Medulla oblongata (tissue), 1 donor: Measurements from ENCODE around the gene EEF2K.

ENCODE experiments used
- DNase-seq: peaks from one replicate; pipeline ENCODE4 v3.0.0-alpha.2; 2015; ENCODE audit errors: extremely low spot score

The EEF2K gene

DNA sequence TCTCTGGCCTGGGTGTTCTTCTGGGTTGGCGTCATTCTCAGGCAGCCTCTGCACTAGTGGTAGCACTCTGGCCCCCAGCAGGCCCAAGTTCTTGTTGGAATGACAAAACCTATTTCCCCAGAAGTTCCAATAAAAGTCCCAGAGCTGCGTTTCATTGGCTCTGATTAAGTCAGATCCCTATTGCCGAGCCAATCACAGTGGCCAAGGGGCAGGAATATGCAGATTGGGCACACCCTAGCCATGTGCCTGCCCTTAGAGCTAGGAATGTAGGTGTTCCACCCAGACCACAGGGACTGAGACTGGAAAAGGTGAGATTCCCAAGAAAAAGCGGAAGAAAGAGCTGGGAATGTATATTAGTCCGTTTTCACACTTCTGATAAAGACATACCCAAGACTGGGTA lies 46.2 kb downstream of the EEF2K start:
- DNase-seq: no peak

DNA sequence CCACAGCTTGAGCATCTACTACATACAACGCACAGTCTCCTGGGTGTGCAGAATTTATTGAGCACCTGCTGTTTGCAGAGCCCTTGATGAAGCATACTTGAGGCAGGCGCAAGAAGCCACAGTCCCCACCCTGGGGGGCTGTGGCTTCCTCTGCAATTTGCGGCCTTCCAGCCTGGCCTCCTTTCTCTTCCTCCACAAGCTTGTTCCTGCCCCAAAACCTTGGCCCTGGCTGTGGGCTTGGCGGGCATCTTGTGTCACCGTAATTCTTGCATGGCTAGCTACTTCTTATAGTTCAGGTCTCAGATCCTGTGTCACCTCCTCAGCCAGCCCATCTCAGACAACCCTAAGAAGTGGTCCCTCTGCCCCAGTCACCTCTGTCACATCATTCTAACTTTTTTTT lies 47.2 kb downstream of the EEF2K start:
- no peak for DNase-seq

DNA sequence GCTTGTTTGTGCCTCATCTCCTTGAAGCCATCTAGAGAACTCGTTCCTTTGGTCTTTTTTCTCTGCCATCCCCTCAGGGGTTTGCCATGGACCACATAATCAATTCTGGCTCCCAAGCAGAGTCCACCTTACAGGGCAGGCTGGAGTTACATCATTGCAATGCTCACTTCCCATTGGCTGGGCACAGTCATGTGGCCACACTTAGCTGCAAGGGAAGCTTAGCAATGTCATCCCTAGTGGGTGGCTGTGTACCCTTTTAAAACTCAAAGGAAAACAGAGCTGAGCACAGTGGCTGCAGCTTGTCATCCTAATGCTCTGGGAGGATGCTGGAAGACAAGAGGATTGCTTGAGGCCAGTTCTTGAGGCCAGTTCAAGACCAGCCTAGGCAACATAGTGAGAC lies 49.3 kb downstream of the EEF2K start:
- DNase-seq: no peak

DNA sequence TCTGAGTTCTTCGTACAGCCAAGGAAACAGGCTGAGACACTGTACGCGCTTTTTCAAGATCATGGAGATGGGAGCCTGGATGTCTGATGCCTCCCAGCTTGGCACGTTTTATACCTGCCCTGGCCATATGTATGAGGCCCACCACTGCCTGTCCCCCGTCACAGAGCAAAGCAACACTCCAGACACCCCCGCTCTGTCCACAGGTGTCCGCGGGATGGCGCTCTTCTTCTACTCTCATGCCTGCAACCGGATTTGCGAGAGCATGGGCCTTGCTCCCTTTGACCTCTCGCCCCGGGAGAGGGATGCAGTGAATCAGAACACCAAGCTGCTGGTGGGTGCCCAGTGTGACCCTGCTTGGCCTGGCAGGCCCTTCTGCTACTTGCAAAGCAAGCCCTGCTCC lies 51.4 kb downstream of the EEF2K start:
- DNase-seq: no peak

DNA sequence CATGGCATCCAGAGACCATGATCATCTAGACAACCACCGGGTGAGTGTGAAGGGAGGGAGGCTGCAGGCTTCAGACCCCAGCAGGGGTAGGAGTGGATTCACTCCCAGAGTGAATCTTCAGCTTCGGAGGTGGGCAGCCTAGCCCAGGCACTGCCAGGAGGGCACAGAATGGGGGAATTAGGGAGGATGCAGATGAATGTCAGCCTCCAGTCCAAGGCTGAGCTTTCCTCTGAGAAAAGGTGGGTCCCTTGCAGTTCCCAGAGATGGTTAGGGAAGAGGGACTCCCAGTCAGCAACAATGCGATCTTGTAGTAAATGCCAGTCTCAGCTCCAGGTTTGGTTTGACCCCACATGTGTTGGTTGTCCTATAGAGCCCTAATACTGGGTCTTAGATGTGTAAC lies 54.4 kb downstream of the EEF2K start:
- no peak for DNase-seq

DNA sequence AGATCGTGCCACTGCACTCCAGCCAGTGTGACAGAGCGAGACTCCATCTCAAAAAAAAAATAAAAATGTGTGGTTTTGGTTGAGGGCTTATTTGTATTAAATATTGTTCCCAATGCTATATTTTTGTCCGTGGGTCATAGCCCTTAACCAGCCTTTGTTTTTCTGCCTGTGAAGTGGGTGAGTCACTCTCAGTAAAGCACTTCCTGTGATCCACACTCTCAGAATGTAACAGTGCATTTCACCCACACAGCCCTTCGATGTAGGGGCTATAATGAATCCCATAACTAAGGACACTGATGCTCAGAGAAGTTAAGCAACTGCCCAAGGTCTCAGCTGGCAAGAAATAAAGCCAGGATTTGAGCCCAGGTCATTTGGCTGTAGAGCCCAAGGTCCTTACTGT lies 56.4 kb downstream of the EEF2K start:
- no peak for DNase-seq

DNA sequence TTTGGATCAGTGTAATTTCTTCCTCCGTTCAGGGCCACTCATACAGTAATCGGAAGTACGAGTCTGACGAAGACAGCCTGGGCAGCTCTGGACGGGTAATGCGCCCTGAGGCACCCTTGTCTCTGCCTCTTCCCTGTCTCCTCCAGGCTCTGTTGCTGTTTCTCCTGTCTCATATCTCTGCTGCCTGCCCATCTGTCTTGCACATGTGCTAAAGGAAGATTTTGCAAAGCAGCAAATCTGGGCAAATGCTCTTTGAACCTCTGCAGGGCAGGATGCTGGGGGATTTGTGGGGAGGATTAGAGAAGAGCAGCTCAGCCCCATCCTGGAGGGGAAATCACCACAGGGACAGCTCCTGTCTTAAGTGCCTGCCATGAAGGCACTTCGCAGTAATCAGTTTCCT lies 58.7 kb downstream of the EEF2K start:
- no peak for DNase-seq

DNA sequence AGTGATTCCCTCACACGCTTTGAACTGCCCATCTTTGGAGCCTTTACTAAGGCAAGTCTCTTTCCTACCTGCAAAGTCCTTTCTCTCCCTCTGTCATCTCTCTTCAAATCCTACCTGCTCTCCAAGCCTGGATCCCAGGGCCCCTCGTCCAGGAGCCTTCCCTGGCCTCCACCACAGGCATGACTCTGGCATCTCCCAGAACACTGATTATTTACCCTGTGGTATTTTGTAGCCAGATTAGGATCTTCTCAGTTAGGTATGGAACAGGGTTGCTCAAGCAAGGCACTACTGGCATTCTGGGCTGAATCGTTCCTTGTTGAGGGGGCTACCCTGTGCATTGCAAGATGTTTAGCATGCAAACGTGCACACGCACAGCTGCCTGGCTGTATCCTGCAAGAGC lies 59.3 kb downstream of the EEF2K start:
- no peak for DNase-seq

DNA sequence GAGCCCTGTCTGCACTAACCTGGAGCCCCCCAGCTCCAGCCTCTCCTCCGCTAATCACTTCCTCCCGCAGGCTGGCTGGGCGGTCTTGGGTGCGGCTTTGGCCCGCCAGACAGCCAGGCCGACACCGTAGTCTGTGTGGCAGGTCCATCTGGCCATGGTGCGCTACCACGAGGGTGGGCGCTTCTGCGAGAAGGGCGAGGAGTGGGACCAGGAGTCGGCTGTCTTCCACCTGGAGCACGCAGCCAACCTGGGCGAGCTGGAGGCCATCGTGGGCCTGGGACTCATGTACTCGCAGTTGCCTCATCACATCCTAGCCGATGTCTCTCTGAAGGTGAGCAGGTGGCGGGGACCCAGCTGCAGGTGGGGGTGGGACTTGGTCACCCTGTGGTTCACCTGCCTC lies 60.5 kb downstream of the EEF2K start:
- DNase-seq: no peak

DNA sequence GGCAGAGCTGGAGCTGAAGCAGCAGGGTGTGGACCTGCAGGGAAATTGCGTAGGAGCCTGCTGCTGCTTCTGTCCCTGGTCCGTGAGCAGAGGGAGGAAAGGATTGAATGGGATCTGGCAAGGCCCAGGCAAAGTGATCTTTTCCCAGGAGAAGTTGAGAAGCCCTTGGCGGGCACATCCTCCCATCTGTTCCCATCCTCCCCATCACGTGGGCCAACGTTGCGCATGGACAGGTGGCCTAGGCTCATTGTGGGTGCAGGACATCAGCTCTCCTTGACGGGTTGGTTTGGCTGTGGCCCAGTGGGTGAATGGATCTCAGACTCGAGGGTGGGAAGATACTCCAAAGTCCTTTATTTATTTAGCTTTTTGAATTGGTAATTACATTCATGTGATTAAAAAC lies 61.7 kb downstream of the EEF2K start:
- DNase-seq: no peak

DNA sequence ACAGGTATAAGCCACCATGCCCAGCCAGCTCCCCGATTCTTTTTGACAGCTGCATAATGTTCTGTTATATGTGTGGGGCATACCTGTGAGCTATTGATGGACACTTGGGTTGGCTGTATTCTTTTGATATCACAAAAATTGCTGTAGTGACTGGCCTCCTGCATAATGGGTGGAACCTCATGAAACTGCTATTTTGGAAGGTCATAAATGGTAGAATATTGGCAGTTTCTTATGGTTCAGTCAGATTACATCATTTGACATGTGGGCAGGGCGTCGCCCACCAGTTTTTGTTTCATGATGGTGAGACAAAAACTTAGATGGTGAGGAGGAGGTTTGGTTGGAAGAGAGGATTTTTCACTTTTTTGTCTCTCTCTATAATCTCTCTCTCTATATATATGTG lies 64.4 kb downstream of the EEF2K start:
- no peak for DNase-seq

DNA sequence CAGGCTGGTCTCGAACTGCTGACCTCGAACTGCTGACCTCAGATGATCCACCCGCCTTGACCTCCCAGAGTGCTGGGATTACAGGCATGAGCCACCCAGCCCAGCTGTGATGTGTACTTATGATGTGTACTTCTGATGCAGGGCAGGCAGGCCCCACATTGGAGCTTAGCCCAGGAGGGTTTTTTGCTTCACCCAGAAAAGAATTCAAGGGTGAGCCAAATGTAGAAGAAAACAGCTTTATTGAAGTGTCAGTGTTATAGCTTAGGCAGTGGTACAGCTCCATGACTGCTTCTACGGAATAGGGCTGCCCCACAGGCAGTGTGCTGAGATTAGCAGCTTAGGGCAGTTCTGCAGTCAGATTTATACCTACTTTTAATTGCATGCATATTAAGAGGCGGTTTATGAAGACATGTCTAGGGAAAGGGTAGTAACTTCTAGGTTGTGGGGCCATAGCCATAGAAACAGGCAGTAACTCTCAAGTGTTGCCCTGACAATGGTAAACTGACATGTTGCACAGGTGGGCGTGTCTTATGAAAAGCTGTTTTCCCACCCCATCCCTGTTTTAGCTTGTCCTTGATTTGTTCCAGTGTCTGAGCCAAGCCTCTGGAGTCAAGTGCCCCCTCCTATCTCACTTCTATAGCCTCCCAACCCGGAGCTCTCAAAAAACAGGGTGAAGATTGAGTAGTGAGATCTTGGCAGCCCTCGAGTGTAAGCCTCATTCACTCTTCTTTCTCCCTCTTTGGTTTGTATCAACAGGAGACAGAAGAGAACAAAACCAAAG lies 67.0 kb downstream of the EEF2K start:
- no peak for DNase-seq

DNA sequence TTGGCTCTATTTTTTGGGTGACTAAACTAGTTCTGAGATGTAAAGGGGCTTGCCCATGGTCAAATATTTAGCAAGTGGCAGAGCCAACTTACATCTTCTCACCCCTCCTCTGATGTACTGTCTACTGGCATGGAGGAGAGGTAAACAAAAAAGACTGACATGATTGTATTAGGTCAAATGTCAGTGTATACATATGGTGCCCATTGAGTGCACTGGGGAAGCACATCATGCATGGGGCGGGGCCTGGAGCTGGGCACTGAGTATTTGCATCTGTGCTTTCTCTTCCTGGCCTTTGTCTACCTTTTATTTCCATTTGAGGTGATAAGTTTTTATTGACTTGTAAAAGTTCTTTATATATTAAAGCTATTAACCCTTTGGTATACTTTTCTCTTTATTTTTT lies 68.8 kb downstream of the EEF2K start:
- no peak for DNase-seq

DNA sequence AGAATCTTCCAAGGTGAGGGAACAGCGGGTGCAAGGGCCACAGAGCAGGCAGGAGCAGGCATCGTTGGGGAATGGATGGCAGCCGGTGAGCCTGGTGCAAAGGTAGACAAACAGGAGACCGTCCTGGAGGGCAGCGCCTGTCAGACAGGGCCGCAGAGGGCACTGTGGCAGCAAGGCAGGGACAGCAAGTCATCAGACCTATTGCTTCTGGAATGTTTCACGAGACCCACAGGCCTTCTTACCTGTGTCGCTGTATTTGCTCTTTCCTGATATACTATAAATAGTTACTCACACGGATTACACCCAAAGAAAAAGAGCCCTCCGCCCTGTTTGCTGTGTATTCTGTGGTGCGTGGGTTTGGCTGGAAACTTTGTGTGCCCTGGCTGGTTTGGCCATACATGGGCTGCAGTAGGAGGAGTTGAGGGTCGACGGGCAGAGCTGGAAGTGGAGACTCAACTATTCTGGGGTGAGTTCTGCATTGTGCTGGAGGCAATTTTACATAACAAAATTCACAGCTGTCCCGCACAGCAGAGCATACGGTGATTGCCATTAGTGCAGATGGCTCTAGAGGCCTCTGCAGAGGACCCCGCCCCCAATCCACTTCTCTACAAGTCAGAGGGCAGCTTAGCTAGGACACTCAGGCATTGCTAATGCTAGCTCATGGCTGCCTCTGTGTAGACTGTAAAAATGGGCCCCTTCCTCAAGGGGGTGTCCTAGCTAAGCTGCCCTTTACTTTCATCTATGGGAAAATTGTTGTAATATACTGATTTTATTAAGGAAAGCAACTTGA lies 72.6 kb downstream of the EEF2K start:
- DNase-seq: no peak

DNA sequence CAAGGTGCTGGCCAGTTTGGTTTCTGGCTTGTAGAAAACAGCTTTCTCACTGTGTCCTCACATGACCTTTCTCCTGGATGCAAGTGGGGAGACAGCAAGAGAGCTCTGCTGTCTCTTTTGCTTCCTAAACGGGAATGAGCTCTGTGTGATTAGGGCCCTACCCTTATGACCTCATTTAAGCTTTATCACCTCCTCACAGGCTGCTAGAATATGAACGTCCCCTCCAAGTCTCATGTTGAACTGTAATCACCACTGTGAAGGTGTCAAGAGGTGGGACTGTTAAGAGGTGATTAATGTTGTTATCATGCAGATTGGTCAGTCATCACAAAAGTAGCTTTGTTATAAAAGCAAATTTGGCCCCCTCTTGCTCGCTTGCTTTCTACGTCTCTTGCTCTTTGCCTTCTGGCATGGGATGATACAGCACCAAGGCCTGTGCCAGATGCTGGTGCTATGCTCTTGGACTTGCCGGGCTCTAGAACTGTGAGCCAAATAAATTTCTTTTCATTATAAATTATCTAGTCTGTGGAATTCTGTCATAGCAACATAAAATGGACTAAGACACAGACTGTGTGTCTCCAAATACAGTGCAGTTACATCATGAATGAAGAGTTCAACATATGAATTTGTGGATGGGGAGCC lies 76.3 kb downstream of the EEF2K start:
- DNase-seq: no peak

DNA sequence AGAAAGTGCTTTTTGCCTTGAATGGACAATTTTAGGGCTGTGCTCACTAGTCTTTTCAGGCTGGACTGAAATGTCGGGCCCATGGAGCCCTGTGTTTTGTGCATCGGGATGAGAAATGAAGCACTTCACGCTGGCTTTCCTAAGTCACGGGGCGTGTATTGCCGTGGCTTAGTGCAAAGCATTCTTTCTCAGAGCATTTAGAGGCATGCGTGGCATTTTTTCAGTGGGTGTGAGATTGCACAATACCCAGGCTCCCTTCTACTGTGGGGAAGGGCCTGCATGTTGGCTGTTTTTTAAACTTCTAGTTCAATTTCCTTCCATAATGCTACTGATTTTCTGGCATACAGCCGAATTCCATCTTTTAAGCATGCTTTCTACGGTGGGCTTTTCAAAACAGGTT lies 78.6 kb downstream of the EEF2K start:
- DNase-seq: no peak

DNA sequence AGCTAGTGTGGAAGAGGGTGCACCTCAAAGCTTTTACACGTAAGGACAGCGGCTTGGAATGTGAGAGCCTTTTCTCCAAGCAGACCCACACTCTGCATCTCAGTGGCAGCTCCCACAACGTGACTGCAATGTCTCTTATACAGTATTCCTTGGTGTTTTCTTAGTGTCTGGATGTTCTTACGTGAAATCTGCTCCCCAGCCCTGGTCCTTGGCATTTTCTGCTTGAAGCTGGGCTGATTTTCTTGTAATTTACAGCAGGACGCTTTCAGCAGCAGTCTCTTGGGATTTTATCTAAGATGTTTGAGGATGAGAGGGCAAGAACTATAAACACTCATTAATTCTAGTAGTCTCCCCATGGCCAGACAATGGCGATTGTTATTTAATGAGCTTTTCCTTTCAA lies 79.0 kb downstream of the EEF2K start:
- no peak for DNase-seq

DNA sequence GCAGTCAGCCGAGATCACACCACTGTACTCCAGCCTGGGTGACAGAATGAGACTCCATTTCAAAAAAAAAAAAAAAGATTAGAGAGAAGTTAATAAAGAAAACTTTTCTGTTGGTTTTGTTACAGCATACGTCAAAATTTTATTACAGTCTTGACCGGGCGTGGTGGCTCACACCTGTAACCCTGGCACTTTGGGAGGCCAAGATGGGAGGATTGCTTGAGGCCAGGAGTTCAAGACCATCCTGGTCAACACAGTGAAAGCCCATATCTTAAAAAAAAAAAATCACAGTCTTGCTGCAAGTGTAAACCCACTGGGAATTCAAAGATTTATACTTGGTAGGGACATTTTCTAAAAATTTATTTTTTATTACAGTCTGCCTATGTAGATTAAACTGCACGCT lies 84.9 kb downstream of the EEF2K start:
- no peak for DNase-seq

DNA sequence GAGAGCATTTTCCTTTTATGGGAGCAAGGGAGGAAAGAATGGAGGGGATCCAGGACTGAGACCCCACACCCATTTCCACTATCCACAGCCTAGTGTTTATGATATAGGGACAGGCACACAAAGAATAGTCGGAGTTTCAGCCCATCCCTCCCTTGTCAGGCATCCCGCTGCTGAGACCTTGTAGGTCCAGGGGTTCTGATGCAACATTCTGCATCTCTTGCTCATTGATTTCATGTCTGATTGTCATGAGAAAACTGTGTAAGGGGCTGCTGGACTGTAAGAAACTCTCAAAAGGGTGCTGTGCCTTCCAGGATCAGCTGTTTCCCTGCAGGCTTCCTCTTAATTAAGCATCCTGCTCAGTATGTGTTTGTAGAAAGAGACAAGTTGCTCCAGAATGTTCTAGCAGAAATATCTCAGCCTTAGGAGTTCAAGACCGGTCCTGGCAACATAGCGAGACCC lies 85.8 kb downstream of the EEF2K start:
- no peak for DNase-seq

DNA sequence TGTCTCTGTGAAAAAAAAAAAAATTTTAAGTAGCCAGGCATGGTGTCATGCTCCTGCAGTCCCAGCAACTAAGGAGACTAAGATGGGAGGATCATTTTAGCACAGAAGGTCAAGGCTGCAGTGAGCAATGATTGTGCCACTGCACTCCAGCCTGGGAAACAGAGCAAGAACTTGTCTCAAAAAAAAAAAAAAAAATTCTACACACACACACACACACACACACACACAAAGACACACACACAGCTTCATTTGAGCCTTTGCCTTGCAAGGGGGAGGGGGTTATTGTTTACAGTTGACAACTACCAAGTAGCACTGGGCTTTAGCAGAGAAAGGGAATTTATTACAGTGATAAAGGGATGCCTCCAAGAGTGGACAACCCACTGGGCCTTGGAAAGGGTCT lies 86.2 kb downstream of the EEF2K start:
- no peak for DNase-seq

DNA sequence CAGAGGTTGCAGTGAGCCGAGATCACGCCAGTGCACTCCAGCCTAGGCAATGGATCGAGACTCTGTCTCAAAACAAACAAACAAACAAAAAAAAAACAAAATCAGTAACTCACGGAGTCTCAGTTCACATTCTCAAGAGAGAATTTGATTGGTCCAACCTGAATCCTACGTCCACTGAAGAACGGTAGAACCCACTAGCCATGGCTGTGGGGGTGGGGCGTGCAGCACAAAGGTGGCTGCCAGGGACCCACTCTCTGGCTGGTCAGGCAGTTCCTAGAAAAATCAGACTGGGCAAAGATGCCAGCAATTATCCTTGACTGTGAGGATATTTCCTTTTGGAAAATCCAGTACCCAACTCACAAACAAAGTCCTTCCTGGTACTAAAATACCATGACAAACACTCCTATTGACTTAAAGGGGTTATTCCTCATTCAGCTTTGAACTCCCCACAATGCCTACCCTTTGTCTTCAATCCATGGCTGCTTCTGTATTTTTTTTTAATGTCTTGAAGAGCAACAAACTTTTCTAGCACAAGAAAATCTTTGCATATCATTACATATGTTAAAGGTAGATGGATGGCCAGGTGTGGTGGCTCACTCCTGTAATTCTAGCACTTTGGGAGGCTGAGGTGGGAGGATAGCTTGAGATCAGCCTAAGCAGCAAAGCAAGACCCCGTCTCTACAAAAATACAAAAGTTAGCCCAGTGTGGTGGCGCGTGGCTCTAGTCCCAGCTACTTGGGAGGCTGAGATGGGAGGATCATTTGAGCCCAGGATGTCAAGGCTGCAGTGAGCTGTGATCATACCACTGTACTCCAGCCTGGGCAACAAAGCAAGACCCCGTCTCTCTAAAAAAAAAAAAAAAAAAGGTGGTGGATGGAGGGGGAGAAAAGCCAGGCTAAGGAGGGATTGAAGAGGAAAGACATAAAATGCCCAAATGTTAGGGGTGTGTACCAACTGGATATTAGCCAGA lies 87.3 kb downstream of the EEF2K start:
- DNase-seq: no peak
